ENCODE measurements around the gene GABBR1.

The GABBR1 gene

DNA sequence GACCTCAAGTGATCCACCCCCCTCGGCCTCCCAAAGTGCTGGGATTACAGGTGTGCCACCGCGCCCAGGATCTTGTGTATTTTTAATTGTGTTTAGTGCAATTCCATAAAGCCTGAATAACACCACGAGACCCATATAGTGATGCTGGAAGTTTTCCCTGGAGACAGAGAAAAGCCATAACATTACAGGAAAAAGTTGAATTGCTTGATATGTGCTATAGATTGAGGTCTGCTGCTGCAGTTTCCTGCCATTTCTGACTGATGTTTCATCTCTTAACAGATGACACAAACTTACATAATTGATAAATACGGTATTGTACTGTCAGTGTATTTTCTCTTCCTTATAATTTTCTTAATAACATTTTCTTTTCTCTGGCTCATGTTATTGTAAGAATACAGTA, 66.1 kb downstream of the GABBR1 start:
- DNase-seq (ENCODE audit: low read depth), result no peak
- H3K4me3 ChIP-seq (ENCODE audit: low read length), result no peak overlapping the region
- no peak for TF ChIP-seq CTCF (conservative IDR thresholded peaks at IDR 0.05; ENCODE audit: low read depth, low read length)

GRCh38 chr6:29564875-29565274, 68.1 kb downstream of the GABBR1 start:
- no peak for TF ChIP-seq CTCF (conservative IDR thresholded peaks at IDR 0.05; ENCODE audit: low read depth, low read length)
- no peak for DNase-seq (ENCODE audit: low read depth)
- H3K4me3 ChIP-seq (ENCODE audit: low read length), result no peak overlapping the region

DNA sequence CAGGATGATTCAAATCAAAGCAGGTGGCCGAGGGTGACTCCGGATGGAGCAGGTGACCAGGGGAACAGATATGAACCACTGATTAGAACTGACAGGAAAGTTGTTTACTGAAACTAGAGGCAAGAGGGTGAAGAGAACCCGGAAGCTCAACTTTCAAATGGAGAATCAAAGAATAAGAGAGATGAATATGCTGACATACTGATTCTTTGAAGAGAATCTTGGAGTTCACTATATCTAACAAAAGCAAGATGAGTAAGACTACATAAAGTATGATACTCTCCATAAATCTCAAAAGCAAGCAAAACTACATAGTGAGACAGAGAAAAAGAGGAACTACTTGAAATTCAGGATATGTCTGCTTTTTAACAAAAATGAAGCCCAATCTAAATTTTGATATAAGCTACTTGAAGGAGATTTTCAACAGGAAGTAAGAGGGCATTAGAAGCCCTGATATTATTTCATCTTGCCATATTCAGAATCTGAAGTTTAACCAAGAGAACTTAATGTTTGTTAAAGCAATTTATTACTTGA, 69.5 kb downstream of the GABBR1 start:
- no peak for DNase-seq (ENCODE audit: low read depth)
- no peak overlapping the region for H3K4me3 ChIP-seq (ENCODE audit: low read length)
- TF ChIP-seq CTCF (conservative IDR thresholded peaks at IDR 0.05; ENCODE audit: low read depth, low read length), result no peak

DNA sequence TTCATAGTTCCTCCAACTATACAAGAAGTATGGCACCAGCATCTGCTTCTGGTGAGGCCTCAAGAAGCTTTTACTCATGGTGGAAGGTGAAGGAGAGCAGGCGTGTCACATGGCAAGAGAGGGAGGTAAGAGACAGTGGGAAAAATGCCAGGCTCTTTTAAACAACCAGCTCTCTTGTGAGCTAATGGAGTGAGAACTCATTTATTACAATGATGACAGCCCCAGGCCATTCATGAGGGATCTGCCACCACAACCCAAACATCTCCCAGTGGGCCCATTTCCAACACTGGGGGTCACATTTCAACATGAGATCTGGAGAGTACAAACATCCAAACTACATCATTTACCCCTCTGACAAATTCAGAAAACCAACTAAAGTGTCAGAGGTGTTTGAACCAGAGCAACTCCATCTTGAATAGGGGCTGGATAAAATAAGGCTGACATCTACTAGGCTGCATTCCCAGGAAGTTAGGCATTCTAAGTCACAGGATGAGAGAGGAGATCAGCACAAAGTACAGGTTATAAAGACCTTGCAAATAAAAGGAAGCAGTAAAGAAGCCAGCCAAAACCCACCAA, 71.3 kb downstream of the GABBR1 start:
- no peak for TF ChIP-seq CTCF (conservative IDR thresholded peaks at IDR 0.05; ENCODE audit: low read depth, low read length)
- H3K4me3 ChIP-seq (ENCODE audit: low read length), result no peak overlapping the region
- DNase-seq (ENCODE audit: low read depth), result no peak

- no peak for DNase-seq (ENCODE audit: low read depth)
Observed at GRCh38 chr6:29561091-29561490, 71.9 kb downstream of the GABBR1 start.

DNA sequence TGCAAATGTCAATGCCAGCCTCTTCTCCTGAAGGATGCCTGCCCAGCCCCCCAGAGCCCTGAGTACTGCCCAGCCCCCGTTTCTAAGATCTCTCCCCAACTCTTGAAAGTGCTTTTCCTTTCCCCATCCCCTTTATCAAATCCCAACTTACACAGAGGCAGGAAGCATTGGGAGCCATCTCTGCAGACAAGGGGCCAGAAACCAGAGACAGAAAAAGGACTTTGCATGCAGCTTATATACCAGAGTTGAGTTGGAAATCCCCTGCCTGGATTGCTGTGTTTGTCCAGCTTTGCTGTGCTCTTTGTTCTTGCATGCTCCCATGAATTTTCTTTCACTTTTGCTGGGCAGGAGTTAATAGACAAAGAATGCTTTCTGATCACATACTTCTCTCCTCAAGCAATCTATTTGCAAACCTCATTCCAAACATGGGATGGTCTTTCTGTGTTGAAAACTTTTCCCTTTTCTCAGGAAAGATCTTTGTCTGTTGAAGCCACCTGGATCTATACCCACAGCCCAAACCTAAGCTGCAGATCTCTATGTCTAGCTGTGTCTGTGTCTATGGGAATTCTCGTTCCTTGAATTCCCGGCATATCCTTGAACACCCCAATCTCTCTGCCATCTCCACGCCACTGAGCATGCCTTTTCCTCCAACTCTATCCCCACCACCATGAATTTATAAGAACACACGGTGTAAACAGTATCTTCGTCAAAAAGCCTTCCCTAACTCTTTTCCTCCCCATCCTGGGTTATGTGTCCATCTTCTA, 73.3 kb downstream of the GABBR1 start, which contains the start of gene UBD:
TSS of gene UBD (minus strand) at position 209 of the 764 bp plus-strand sequence. CDS start at position 178, 31 bp downstream.
- H3K4me3 ChIP-seq (ENCODE audit: low read length), result no peak within 1 kb of the TSS
- TF ChIP-seq CTCF (conservative IDR thresholded peaks at IDR 0.05; ENCODE audit: low read depth, low read length), result no peak
- no peak for DNase-seq (ENCODE audit: low read depth)

More at GRCh38 chr6:29561091-29561490, 71.9 kb downstream of the GABBR1 start:
- TF ChIP-seq CTCF (conservative IDR thresholded peaks at IDR 0.05; ENCODE audit: low read depth, low read length), result no peak
- H3K4me3 ChIP-seq (ENCODE audit: low read length), result no peak overlapping the region
